ENCODE results near the gene AHI1.

DNA sequence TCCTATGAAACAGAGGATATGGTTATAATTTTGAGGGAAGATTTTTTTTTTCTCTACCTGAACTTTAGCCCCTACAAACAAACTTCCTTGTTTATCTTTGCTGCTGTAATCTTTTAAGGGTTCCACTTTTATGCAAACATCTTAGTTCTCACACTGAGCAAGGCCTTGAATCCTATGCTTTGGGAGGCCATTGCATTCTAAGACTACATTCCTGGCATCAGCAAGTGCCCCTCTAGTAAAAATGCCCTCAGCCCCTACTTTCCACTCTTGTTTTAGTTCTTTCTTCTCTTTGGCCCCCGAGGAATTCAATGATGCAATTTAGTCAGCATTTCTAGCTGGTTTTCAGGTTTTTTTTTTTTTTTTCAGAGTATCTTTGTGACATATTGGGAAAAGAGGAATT lies 8.1 kb upstream of the AHI1 start:
- TF ChIP-seq KAT2A (conservative IDR thresholded peaks at IDR 0.05; ENCODE audit: control insufficient read depth, low read depth, low read length) (no peak), SP1 (IDR thresholded peaks at IDR 0.05; ENCODE audit: low read depth, low read length) (no peak), NFYB (IDR thresholded peaks at IDR 0.05; ENCODE audit: insufficient read depth, low read depth, low read length) (no peak), ATF3 (IDR thresholded peaks at IDR 0.05; ENCODE audit: borderline replicate concordance, extremely low read depth, low read depth, low read length) (no peak), HDAC6 (IDR thresholded peaks at IDR 0.05; ENCODE audit: unreplicated experiment) (no peak), CTCF (IDR thresholded peaks at IDR 0.05 in 2 of 3, conservative IDR thresholded peaks at IDR 0.05 in 1 of 3; ENCODE audit: control insufficient read depth in 2 of 3, extremely low read depth in 1 of 3, insufficient read depth in 1 of 3, low read depth in 3 of 3, low read length in 3 of 3) (no peak)
- TF ChIP-seq, protein P1, sequence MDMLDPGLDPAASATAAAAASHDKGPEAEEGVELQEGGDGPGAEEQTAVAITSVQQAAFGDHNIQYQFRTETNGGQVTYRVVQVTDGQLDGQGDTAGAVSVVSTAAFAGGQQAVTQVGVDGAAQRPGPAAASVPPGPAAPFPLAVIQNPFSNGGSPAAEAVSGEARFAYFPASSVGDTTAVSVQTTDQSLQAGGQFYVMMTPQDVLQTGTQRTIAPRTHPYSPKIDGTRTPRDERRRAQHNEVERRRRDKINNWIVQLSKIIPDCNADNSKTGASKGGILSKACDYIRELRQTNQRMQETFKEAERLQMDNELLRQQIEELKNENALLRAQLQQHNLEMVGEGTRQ (IDR thresholded peaks at IDR 0.05; ENCODE audit: borderline replicate concordance, low read depth, low read length), result no peak

All from GM12878 (cell line).